K562 (cell line): Measurements from ENCODE around the gene KLHL18. TPM values are rescaled to one million over a fixed set of nuclear protein-coding genes. Genes with fewer than 3 reads are reported as not detected.

Experiments
- FOXJ3 ChIP-seq: sonication (generic); formaldehyde crosslinking; IDR thresholded peaks from 2 replicates; pipeline ENCODE4 v1.4.0; 2020; ENCODE audit warnings: mild to moderate bottlenecking, missing genetic modification reagents
- GATAD2B ChIP-seq: fragments of 450-650 bp; IDR thresholded peaks from 2 replicates; pipeline ENCODE4 v1.6.1; 2017; ENCODE audit warnings: mild to moderate bottlenecking, borderline replicate concordance
- HDAC8 ChIP-seq: fragments of 450-650 bp; IDR thresholded peaks from 2 replicates; pipeline ENCODE4 v1.6.1; 2016; ENCODE audit warnings: mild to moderate bottlenecking, missing genetic modification characterization, moderate library complexity, missing compliant biosample characterization
- NR2C2 ChIP-seq, 2 experiments: fragments of 200-800 bp in 1 of 2; sonication (Bioruptor generic) in 1 of 2; sonication (generic) in 1 of 2; formaldehyde crosslinking in 1 of 2; IDR thresholded peaks; 2 replicates each; pipeline versions ENCODE4 v1.6.1 to v1.8.0; 2016 to 2022; ENCODE audit warnings: mild to moderate bottlenecking in 1 of 2, missing compliant biosample characterization in 1 of 2, missing genetic modification characterization in 1 of 2, missing genetic modification reagents in 1 of 2
- NRF1 ChIP-seq, 2 experiments: fragments of 450-650 bp; IDR thresholded peaks in 1 of 2; conservative IDR thresholded peaks in 1 of 2; 2 replicates each; pipeline ENCODE4 v1.6.1; 2014; ENCODE audit warnings: mild to moderate bottlenecking in 2 of 2
- POLR2B ChIP-seq: fragments of 450-650 bp; IDR thresholded peaks from 2 replicates; pipeline ENCODE4 v1.6.1; 2018; ENCODE audit warnings: low read depth; ENCODE audit not compliant: partially characterized antibody
- POLR3A ChIP-seq: IDR thresholded peaks from 2 replicates; pipeline ENCODE4 v1.6.1; 2011; ENCODE audit warnings: borderline replicate concordance, mild to moderate bottlenecking, moderate library complexity; ENCODE audit not compliant: insufficient read length, insufficient read depth; ENCODE audit errors: extremely low read depth
- RBM15 ChIP-seq: fragments of 200-400 bp; formaldehyde crosslinking; IDR thresholded peaks from 2 replicates; pipeline ENCODE4 v1.6.1; 2018; ENCODE audit warnings: mild to moderate bottlenecking, low read length, moderate library complexity; ENCODE audit not compliant: insufficient read depth
- RCOR1 ChIP-seq, 2 experiments: IDR thresholded peaks; 2 replicates each; pipeline ENCODE4 v1.6.1; 2012; ENCODE audit warnings: low read depth in 2 of 2, low read length in 2 of 2, borderline replicate concordance in 1 of 2, improper control_type of control experiment in 1 of 2
- SAFB2 ChIP-seq: fragments of 200-400 bp; formaldehyde crosslinking; IDR thresholded peaks from 2 replicates; pipeline ENCODE4 v1.6.1; 2018; ENCODE audit warnings: borderline replicate concordance, low read length, low read depth, moderate library complexity; ENCODE audit not compliant: severe bottlenecking
- SRF ChIP-seq, 2 experiments: fragments of 250-450, 450-650 bp in 1 of 2; sonication (Bioruptor Pico) in 1 of 2; sonication (generic) in 1 of 2; formaldehyde crosslinking; IDR thresholded peaks; 2 replicates each; pipeline versions ENCODE4 v1.5.0 to v1.5.1; 2020 to 2022; ENCODE audit warnings: mild to moderate bottlenecking in 1 of 2, missing genetic modification reagents in 1 of 2
- ZNF175 ChIP-seq: fragments of 200-800 bp; sonication (Bioruptor generic); IDR thresholded peaks from 2 replicates; pipeline ENCODE4 v1.6.1; 2016; ENCODE audit warnings: low read depth, mild to moderate bottlenecking, missing genetic modification characterization, missing compliant biosample characterization
- ZNF586 ChIP-seq: fragments of 450-650 bp; formaldehyde crosslinking; conservative IDR thresholded peaks from 2 replicates; pipeline ENCODE4 v1.4.0; 2020; ENCODE audit warnings: mild to moderate bottlenecking, moderate library complexity
- polyA plus RNA-seq, 8 experiments: library from polyadenylated mRNA; depleted of rRNA in 4 of 8; stranded (reverse) in 5 of 8; unstranded in 3 of 8; fragments of >200 nt; fragmentation: Nextera tagmentation in 2 of 8; fragmentation: Illumina TruSeq in 1 of 8; extraction: Ambion mirVana in 2 of 8; extraction: Trizol in 1 of 8; gene quantifications; 2 replicates each; pipeline versions ENCODE4 v1.2.1 to v1.2.3, GENCODE V29; 2011 to 2014; ENCODE audit warnings: inconsistent platforms in 1 of 8, missing spikeins in 1 of 8
- total RNA-seq, 7 experiments: library from RNA; depleted of rRNA in 6 of 7; stranded (reverse); fragments of >200 nt in 6 of 7; fragmentation: Illumina TruSeq in 2 of 7; extraction: Trizol in 2 of 7; gene quantifications; 2 replicates each; pipeline versions ENCODE4 v1.2.1 to v1.2.3, GENCODE V29; 2011 to 2021; ENCODE audit warnings: low replicate concordance in 1 of 7
- TF ChIP-seq, protein P1 (sequence below): sonication (generic); formaldehyde crosslinking; IDR thresholded peaks from 2 replicates; pipeline ENCODE4 v1.8.0; 2022; ENCODE audit warnings: mild to moderate bottlenecking, missing genetic modification reagents
- TF ChIP-seq, protein P2 (sequence below), 2 experiments: fragments of 450-650 bp in 1 of 2; sonication (generic) in 1 of 2; formaldehyde crosslinking; conservative IDR thresholded peaks; 2 replicates each; pipeline versions ENCODE4 v1.4.0 to v1.8.1; 2020 to 2022; ENCODE audit warnings: mild to moderate bottlenecking in 1 of 2, missing genetic modification reagents in 1 of 2
- TF ChIP-seq, protein P3 (sequence below): sonication (generic); formaldehyde crosslinking; IDR thresholded peaks from 2 replicates; pipeline ENCODE4 v1.8.1; 2023; ENCODE audit warnings: mild to moderate bottlenecking, missing genetic modification reagents
- TF ChIP-seq, protein P4 (sequence below): fragments of 200-800 bp; sonication (Bioruptor generic); IDR thresholded peaks from 2 replicates; pipeline ENCODE4 v1.6.1; 2017; ENCODE audit warnings: missing genetic modification characterization, missing compliant biosample characterization

The KLHL18 gene
- total and polyA plus RNA-seq, 9 of the 15 experiments (the other 6 are each of a cell fraction or from before 2014, with no cell fraction given) = 26.7 to 97.5 (median 48.7) TPM

DNA sequence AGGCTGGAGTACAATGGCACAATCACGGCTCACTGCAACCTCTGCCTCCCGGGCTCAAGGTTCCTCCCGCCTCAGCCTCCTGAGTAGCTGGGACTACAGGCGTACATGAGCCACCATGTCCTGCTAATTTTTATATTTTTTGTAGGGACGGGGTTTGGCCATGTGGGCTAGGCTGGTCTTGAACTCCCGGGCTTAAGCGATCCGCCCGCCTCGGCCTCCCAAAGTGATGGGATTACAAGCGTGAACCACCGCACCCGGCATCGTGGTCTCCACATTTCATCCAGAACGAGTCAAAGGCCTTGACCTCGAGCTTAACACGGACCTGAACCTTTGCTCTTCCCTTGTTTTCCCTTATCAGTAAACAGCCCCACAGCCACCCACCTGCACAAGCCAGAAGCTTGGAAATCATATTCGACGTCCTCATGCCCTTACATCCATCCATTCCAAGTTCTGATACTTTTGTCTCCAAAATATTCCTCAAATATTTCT, 96.7 kb downstream of the KLHL18 start (continued):
- TF ChIP-seq POLR3A (no peak), ZNF175 (CRISPR knock-in tag) (no peak), FOXJ3 (CRISPR knock-in tag) (no peak), POLR2B (no peak), SAFB2 (no peak), NR2C2 (CRISPR knock-in tag; IDR thresholded peaks at IDR 0.05) (peak; percentile 42; the same call in 1 of the 2 replicates), NR2C2 (tag; IDR thresholded peaks at IDR 0.05) (no peak), RBM15 (no peak), HDAC8 (tag) (no peak), SRF (CRISPR knock-in tag; IDR thresholded peaks at IDR 0.05) (no peak), ZNF586 (CRISPR knock-in tag) (no peak), RCOR1 (IDR thresholded peaks at IDR 0.05; ENCODE audit: borderline replicate concordance in 1 of 2, low read depth in 2 of 2, low read length in 2 of 2) (no peak), NRF1 (conservative IDR thresholded peaks at IDR 0.05 in 1 of 2, IDR thresholded peaks at IDR 0.05 in 1 of 2) (no peak), GATAD2B (no peak)
- TF ChIP-seq, protein P1, sequence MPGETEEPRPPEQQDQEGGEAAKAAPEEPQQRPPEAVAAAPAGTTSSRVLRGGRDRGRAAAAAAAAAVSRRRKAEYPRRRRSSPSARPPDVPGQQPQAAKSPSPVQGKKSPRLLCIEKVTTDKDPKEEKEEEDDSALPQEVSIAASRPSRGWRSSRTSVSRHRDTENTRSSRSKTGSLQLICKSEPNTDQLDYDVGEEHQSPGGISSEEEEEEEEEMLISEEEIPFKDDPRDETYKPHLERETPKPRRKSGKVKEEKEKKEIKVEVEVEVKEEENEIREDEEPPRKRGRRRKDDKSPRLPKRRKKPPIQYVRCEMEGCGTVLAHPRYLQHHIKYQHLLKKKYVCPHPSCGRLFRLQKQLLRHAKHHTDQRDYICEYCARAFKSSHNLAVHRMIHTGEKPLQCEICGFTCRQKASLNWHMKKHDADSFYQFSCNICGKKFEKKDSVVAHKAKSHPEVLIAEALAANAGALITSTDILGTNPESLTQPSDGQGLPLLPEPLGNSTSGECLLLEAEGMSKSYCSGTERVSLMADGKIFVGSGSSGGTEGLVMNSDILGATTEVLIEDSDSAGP (CRISPR knock-in tag) = no peak
- TF ChIP-seq, protein P2, sequence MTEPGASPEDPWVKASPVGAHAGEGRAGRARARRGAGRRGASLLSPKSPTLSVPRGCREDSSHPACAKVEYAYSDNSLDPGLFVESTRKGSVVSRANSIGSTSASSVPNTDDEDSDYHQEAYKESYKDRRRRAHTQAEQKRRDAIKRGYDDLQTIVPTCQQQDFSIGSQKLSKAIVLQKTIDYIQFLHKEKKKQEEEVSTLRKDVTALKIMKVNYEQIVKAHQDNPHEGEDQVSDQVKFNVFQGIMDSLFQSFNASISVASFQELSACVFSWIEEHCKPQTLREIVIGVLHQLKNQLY (CRISPR knock-in tag; conservative IDR thresholded peaks at IDR 0.05) = no peak
- TF ChIP-seq, protein P3, sequence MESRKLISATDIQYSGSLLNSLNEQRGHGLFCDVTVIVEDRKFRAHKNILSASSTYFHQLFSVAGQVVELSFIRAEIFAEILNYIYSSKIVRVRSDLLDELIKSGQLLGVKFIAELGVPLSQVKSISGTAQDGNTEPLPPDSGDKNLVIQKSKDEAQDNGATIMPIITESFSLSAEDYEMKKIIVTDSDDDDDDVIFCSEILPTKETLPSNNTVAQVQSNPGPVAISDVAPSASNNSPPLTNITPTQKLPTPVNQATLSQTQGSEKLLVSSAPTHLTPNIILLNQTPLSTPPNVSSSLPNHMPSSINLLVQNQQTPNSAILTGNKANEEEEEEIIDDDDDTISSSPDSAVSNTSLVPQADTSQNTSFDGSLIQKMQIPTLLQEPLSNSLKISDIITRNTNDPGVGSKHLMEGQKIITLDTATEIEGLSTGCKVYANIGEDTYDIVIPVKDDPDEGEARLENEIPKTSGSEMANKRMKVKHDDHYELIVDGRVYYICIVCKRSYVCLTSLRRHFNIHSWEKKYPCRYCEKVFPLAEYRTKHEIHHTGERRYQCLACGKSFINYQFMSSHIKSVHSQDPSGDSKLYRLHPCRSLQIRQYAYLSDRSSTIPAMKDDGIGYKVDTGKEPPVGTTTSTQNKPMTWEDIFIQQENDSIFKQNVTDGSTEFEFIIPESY = no peak
- TF ChIP-seq, protein P4, sequence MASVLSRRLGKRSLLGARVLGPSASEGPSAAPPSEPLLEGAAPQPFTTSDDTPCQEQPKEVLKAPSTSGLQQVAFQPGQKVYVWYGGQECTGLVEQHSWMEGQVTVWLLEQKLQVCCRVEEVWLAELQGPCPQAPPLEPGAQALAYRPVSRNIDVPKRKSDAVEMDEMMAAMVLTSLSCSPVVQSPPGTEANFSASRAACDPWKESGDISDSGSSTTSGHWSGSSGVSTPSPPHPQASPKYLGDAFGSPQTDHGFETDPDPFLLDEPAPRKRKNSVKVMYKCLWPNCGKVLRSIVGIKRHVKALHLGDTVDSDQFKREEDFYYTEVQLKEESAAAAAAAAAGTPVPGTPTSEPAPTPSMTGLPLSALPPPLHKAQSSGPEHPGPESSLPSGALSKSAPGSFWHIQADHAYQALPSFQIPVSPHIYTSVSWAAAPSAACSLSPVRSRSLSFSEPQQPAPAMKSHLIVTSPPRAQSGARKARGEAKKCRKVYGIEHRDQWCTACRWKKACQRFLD (CRISPR knock-in tag) = peak; percentile 36; the same call in 1 of the 2 replicates
